Measurements from ENCODE around the gene PEAK3.
"Not testable (repeated sequence)": the region's sequence is repeated elsewhere in the genome, so short reads cannot be mapped to it uniquely, and the experiment has no call there.

Gene PEAK3

GRCh38 chr19:2288338-2288817 is 6.4 kb upstream of the PEAK3 start:
- no peak for DNase-seq

GRCh38 chr19:2287585-2288337 is 5.8 kb upstream of the PEAK3 start:
- no peak for DNase-seq

- no peak for DNase-seq
These were observed 4.6 kb upstream of the PEAK3 start for GRCh38 chr19:2286402-2287140.

- no peak for DNase-seq
These were observed 2.0 kb upstream of the PEAK3 start for GRCh38 chr19:2283835-2284507.

GRCh38 chr19:2282862-2283237 is 875 bp upstream of the PEAK3 start:
- no peak for DNase-seq

- not testable (repeated sequence) for DNase-seq
These were observed 512 bp downstream of the PEAK3 start for GRCh38 chr19:2281265-2282061.

GRCh38 chr19:2280633-2281264 is 1.2 kb downstream of the PEAK3 start:
- no peak for DNase-seq

- no peak for DNase-seq
These were observed 3.4 kb downstream of the PEAK3 start for GRCh38 chr19:2278459-2279158.

- no peak for DNase-seq
These were observed 4.8 kb downstream of the PEAK3 start for GRCh38 chr19:2277138-2277537.

GRCh38 chr19:2276429-2276986 is 5.5 kb downstream of the PEAK3 start:
- no peak for DNase-seq

GRCh38 chr19:2275588-2276428 is 6.2 kb downstream of the PEAK3 start:
- DNase-seq, result no peak

GRCh38 chr19:2274931-2275535 is 6.9 kb downstream of the PEAK3 start:
- DNase-seq, result no peak

- DNase-seq, result no peak
These were observed 7.7 kb downstream of the PEAK3 start for GRCh38 chr19:2274185-2274711.

- peak; percentile 62 for DNase-seq
These were observed 8.4 kb downstream of the PEAK3 start for GRCh38 chr19:2273356-2274184.

- peak; percentile 20 for DNase-seq
These were observed 10.5 kb downstream of the PEAK3 start for GRCh38 chr19:2271234-2272103.

GRCh38 chr19:2270423-2271233 is 11.3 kb downstream of the PEAK3 start:
- DNase-seq, result peak; percentile 78

- DNase-seq, result peak; percentile 40
These were observed 11.9 kb downstream of the PEAK3 start for GRCh38 chr19:2270157-2270422.

Data from stimulated activated naive CD4-positive, alpha-beta T cell treated with Interleukin-2 at 50 U/mL for 16 hours (primary cell).